Ectodermal cell (in vitro differentiated cells): ENCODE data around the gene DZANK1.
"Not testable (repeated sequence)": the region's sequence is repeated elsewhere in the genome, so short reads cannot be mapped to it uniquely, and the experiment has no call there.

Experiments used
- H3K27ac ChIP-seq: 2 replicates; pipeline ENCODE4 v1.7.0; 2013; ENCODE audit warnings: mild to moderate bottlenecking, low read depth, low read length; ENCODE audit not compliant: insufficient read depth, poor library complexity, severe bottlenecking
- H3K27me3 ChIP-seq: 2 replicates; pipeline ENCODE4 v1.7.0; 2013; ENCODE audit warnings: mild to moderate bottlenecking, low read length; ENCODE audit not compliant: insufficient read depth, control insufficient read depth, poor library complexity, severe bottlenecking
- H3K36me3 ChIP-seq: one replicate; pipeline ENCODE4 v1.7.0; 2013; ENCODE audit warnings: low read length; ENCODE audit not compliant: control insufficient read depth, insufficient read depth
- H3K4me1 ChIP-seq: one replicate; pipeline ENCODE4 v1.7.0; 2013; ENCODE audit warnings: low read length; ENCODE audit not compliant: control insufficient read depth, insufficient read depth
- H3K4me3 ChIP-seq: 2 replicates; pipeline ENCODE4 v1.7.0; 2013; ENCODE audit warnings: low read depth, low read length, control low read depth; ENCODE audit not compliant: insufficient read depth
- H3K9me3 ChIP-seq: 2 replicates; pipeline ENCODE4 v1.7.0; 2013; ENCODE audit warnings: mild to moderate bottlenecking, low read length, moderate library complexity; ENCODE audit not compliant: control insufficient read depth
- WGBS, 2 experiments: methylation state at CpG; one replicate each; pipeline ENCODE4 v1.1.7; 2013; ENCODE audit warnings: missing lambda C conversion rate in 2 of 2; 5-methylcytosine and 5-hydroxymethylcytosine counted together

DZANK1 gene

DNA sequence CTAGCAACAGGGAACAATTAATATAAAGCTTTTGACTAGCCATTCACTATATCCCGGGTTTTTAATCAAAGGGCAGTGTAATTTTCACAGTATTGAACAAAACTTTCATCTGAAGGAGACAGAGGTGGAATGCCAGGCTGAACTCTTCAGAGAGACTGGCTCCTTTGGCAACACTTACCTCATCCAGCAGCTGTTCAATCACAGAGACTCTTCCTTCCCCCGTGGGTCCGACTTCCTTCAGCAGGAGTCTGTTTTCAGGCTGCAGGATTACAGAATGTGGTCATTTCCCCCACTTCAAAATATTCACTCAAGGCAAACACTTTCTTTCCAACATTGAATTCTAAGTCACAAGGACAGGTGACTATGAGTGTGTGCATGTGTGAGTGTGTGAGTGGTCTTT is 76.6 kb downstream of the DZANK1 start:
- Histone ChIP-seq H3K27me3 (no peaks in the 10 kb centered on the region), H3K36me3 (no peaks in the 10 kb centered on the region), H3K27ac (no peak overlapping the region), H3K9me3 (no peaks in the 10 kb centered on the region), H3K4me1 (peaks cover 11% of the 10 kb centered on the region), H3K4me3 (no peak overlapping the region)
- 89 to 92% methylated on average over 3 of the region's 3 CpGs for WGBS, 2 experiments

DNA sequence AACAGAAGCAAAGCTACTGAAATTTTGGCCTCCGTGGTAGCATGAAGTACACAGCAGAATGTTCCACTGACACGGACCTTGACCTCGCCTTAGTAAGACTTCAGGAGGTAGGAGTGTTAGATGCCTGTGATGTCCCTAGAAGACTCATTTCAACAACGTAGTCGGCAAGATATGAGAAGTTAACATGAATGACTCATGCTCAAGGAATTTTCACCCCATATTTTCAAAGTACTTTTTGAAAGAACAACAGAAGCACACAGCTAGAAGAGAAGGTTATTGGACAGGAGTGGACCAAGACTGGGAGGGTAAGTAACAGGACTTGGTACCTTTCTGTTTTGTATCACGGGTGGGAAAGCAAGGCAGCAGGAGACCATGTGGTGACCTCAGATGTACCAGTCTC is 78.0 kb downstream of the DZANK1 start:
- H3K9me3 ChIP-seq, result no peaks in the 10 kb centered on the region
- H3K27me3 ChIP-seq, result no peaks in the 10 kb centered on the region
- WGBS, 2 experiments, result 78 to 79% methylated on average over 6 of the region's 6 CpGs
- no peaks in the 10 kb centered on the region for H3K36me3 ChIP-seq
- H3K4me3 ChIP-seq, result no peak overlapping the region
- no peak overlapping the region for H3K27ac ChIP-seq
- H3K4me1 ChIP-seq, result peaks cover under 1% of the 10 kb centered on the region

DNA sequence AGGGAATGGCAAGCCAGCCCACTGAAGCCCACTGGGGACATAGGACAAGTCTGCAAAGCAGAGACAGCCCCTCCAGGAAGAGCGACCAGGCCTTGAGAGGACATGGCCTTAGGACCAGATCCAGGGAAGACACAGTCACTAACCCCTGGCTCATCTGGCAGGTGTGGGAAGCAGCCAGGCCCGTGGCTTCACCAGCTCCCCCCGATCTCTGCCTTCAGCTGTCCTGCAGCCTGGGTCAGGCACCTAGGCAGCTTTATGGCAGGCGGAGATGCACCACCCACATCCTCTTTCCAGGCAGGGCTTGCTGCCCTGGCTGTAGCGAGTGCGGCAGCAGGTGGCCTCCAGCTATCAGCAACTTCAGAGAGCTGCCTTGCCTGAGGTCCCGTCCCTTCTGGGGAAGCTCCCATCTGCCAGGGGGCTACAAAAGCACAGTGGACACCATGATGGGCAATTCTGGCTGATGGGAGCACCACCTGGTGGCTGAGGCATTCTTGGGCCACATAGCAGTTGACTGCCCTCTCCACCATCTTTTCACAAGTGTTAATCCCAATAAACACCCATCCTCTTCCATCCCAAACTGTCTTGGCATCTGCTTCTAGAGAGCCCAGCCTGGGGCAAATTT is 85.8 kb downstream of the DZANK1 start:
- Histone ChIP-seq H3K27me3 (no peaks in the 10 kb centered on the region), H3K4me3 (no peak overlapping the region), H3K9me3 (peaks cover 2% of the 10 kb centered on the region), H3K4me1 (no peaks in the 10 kb centered on the region), H3K27ac (no peak overlapping the region), H3K36me3 (no peaks in the 10 kb centered on the region)
- 85 to 87% methylated on average over 7 of the region's 7 CpGs for WGBS, 2 experiments

DNA sequence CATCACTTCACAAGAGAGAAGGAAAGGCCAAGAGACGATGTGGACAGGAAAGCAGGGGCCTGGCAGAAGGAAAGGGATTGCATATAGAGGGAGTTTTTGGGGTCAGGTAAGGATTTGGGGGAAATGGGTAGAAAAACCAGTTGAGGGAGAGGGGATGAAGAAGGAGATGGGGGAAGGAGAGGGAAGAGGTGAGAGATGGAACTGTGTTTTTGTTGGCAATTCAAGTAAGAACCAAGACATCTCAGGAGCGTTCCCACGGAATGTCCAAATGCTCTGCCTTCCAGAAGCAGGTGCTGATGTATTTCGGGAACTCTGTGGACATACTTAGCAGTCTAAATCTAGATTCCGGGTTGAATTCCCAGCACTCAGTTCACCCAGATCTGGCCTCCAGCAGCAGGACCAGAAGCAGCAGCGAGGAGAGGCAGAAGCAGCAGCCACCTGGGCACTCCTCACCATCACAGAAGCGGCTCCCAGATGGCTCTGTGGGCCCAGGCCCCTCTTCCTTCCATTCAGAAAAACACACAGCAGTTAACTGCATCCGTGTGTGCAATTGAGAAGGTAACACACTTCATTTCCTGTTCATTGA is 88.8 kb downstream of the DZANK1 start:
- H3K36me3 ChIP-seq, result no peaks in the 10 kb centered on the region
- no peak overlapping the region for H3K27ac ChIP-seq
- no peak overlapping the region for H3K4me3 ChIP-seq
- WGBS, 2 experiments, result 77 to 79% methylated on average over 8 of the region's 8 CpGs
- H3K4me1 ChIP-seq, result no peaks in the 10 kb centered on the region
- H3K9me3 ChIP-seq, result peaks cover 2% of the 10 kb centered on the region
- no peaks in the 10 kb centered on the region for H3K27me3 ChIP-seq

DNA sequence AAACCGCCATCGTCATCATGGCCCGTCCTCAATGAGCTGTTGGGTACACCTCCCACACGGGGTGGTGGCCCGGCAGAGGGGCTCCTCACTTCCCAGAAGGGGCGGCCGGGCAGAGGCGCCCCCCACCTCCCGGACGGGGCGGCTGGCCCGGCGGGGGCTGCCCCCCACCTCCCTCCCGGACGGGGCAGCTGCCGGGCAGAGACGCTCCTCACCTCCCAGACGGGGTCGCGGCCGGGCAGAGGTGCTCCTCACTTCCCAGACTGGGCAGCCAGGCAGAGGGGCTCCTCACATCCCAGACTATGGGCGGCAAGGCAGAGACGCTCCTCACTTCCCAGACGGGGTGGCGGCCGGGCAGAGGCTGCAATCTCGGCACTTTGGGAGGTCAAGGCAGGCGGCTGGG is 91.3 kb downstream of the DZANK1 start:
- 87 to 96% methylated on average over 22 to 23 of the region's 28 CpGs for WGBS, 2 experiments
- not testable (repeated sequence) for H3K4me1 ChIP-seq, H3K27ac ChIP-seq, H3K4me3 ChIP-seq, H3K27me3 ChIP-seq, H3K9me3 ChIP-seq, H3K36me3 ChIP-seq

DNA sequence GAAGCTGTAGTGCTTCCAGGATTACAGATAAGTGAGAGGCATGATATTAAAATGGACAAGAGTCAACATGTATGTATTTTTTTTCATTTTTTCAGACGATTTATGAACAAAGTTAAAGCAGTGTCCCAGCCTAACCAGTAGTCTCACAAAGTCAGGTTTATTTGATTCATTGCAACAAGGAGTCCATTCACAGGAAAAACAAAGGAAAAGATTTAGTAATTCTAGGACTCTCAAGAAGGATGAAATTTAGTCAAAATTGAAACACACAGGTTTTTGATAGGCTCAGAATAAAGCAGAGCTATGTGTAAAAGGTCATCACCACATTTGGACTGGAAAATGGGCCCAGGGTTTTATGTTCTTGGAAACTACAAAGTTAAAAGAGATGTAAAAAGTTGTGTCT is 94.5 kb downstream of the DZANK1 start:
- H3K27ac ChIP-seq, result no peak overlapping the region
- H3K4me1 ChIP-seq, result no peaks in the 10 kb centered on the region
- no peak overlapping the region for H3K4me3 ChIP-seq
- WGBS, 2 experiments, result 77 to 88% methylated on average over 1 of the region's 1 CpG
- H3K9me3 ChIP-seq, result peaks cover 2% of the 10 kb centered on the region
- H3K27me3 ChIP-seq, result no peaks in the 10 kb centered on the region
- no peaks in the 10 kb centered on the region for H3K36me3 ChIP-seq

DNA sequence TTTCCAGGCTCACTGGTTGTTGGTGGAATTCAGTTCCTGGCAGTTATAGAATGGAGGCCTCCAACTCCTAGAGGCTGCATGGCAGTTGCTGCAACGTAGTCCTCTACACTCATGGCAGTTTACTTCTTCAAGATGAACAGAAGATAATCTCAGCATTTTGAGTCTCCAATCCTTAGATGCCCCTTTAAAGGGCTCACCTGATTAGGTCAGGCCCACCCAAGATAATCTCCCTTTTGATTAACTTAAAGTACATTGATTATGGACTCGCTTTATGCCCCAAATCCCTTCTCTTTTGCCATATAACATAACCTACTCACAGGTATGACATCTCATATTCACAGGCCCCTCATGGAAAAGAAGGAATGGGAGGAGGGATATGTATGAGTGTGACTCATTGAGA is 102.1 kb downstream of the DZANK1 start:
- no peak overlapping the region for H3K27ac ChIP-seq
- H3K4me1 ChIP-seq, result no peaks in the 10 kb centered on the region
- 84 to 95% methylated on average over 2 of the region's 2 CpGs for WGBS, 2 experiments
- no peaks in the 10 kb centered on the region for H3K9me3 ChIP-seq
- H3K36me3 ChIP-seq, result no peaks in the 10 kb centered on the region
- no peaks in the 10 kb centered on the region for H3K27me3 ChIP-seq
- no peak overlapping the region for H3K4me3 ChIP-seq

DNA sequence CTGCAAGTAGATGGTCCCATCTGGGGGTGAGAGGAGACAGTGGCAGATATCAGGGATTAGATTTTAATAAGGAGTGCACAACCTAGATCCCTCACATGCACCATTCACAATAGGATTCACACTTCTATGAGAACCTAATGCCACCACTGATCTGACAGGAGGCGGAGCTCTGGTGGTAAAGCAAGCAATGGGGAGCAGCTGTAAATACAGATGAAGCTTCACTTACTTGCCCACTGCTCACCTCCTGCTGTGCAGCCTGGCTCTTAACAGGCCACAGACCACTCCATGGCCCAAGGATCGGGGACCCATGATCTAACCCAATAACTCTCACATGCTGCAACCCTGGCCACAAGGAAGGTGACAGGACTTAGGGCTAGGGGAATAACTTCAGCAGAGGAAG is 103.1 kb downstream of the DZANK1 start:
- no peaks in the 10 kb centered on the region for H3K4me1 ChIP-seq
- H3K36me3 ChIP-seq, result no peaks in the 10 kb centered on the region
- no peaks in the 10 kb centered on the region for H3K9me3 ChIP-seq
- H3K27me3 ChIP-seq, result no peaks in the 10 kb centered on the region
- WGBS, 2 experiments, result 95% methylated on average over 2 of the region's 2 CpGs
- H3K4me3 ChIP-seq, result no peak overlapping the region
- no peak overlapping the region for H3K27ac ChIP-seq

DNA sequence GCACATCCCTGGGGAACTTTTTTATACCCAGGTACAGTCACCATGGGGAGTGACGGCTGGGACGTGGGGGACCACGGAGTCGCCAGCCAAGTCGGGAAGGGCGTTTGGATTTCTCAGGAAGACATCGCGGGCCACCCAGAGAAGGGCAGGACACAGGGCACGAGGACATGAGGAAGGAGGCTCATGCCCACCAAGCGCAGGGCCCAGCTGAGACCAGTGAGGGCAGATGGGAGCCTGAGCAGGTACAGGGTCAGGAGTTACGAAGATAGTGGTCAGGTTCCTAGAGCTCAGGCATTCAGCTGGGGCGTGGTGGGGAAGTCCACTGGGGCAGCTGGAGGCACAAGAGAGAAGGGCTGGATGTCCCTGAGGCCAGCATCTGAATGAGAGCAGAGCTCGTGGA is 103.9 kb downstream of the DZANK1 start:
- Histone ChIP-seq H3K27me3 (no peaks in the 10 kb centered on the region), H3K9me3 (no peaks in the 10 kb centered on the region), H3K4me3 (no peak overlapping the region), H3K36me3 (no peaks in the 10 kb centered on the region), H3K27ac (no peak overlapping the region), H3K4me1 (no peaks in the 10 kb centered on the region)
- 92 to 97% methylated on average over 13 of the region's 13 CpGs for WGBS, 2 experiments

DNA sequence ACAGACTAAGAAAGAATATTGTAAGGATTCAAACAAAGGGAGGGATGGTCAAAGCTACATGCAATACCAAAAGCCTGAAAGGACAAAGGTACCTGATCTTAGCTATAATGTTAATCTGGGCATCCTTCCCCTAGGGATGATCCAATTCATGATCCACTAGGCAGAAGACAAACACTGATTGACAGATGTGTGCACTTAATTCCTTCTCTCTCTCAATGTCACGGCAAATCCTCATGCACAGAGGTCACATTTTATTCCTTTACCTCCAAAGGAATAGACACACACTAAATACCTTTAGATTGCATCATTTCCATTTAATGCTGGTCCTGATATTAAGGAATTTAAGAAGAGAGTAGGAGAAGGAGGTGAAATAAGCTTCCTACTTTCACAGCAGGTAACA is 105.2 kb downstream of the DZANK1 start:
- Histone ChIP-seq H3K4me1 (no peaks in the 10 kb centered on the region), H3K27ac (no peak overlapping the region), H3K4me3 (no peak overlapping the region), H3K9me3 (no peaks in the 10 kb centered on the region), H3K36me3 (no peaks in the 10 kb centered on the region), H3K27me3 (no peaks in the 10 kb centered on the region)
- WGBS, 2 experiments, result 91 to 92% methylated on average over 1 of the region's 1 CpG

DNA sequence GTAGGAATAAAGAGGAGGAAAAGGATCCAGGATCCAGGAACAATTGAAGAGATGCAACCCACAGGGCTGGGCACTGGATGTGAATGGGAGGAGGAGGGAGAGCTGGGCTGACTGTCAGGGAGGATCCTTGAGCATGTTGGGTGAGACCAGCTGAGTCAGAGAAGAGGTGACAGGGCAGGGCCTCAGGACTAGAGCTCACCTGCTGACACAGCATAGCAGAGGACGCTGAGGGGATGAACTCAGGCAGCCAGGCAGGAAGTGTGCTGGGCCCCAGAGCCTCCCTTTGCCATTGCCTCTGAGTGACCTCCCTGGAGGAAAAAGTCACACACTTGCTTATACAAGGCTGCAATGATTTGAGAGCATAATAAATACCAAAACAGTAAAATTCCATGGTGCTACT is 106.2 kb downstream of the DZANK1 start:
- H3K9me3 ChIP-seq, result no peaks in the 10 kb centered on the region
- H3K4me1 ChIP-seq, result no peaks in the 10 kb centered on the region
- no peak overlapping the region for H3K27ac ChIP-seq
- 38 to 44% methylated on average over 1 of the region's 1 CpG for WGBS, 2 experiments
- H3K36me3 ChIP-seq, result no peaks in the 10 kb centered on the region
- no peaks in the 10 kb centered on the region for H3K27me3 ChIP-seq
- no peak overlapping the region for H3K4me3 ChIP-seq
